GM10847 (cell line): ENCODE measurements around the gene STXBP6.

ENCODE experiments used
- POLR2A ChIP-seq: IDR thresholded peaks from 2 replicates; pipeline ENCODE4 v1.6.1; 2011; ENCODE audit not compliant: insufficient read length; ENCODE audit errors: extremely low read depth

Gene STXBP6

GRCh38 chr14:24964591-24964990, 85.4 kb downstream of the STXBP6 start:
- TF ChIP-seq POLR2A: no peak

DNA sequence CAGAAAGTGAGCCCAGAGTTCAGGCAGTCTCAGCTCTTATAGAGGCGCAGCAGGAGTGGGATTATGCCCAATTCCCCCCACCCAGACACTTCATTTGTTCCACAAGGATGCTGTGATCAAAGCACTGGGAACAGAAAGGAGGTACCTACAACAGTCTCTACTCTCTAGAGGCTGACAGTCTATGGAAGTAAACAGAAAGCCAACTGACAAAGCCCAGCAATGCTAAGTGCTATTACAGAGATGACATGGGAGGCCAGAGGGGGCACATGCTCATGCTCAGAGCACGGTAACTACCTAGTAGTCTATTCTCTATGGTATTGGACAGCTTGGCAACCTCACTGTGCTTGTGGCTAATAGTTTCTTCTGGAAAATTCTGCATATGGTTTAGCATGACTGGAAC, 85.9 kb downstream of the STXBP6 start:
- no peak for TF ChIP-seq POLR2A

- no peak for TF ChIP-seq POLR2A
Measured at GRCh38 chr14:24960816-24961215, 89.1 kb downstream of the STXBP6 start.

- TF ChIP-seq POLR2A: no peak
Measured at GRCh38 chr14:24959791-24960331, 90.1 kb downstream of the STXBP6 start.

DNA sequence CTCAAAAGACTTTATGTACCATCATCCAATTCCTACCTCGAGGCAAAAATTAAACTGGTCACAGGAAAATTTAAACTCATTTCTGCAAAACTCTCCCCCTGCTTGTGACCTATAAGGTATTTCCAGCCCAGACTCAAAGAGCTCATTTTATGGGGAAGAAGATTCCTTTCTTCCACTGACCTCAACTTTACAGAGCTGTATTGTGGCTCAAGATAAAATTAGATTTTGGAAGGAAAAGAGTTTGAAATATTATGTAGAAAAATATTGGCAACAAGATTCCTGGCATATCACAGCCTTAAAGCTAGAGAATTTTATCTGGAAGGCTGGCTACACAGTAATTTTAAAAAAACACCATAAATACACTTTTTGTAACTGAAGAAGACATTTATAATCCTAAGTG, 91.7 kb downstream of the STXBP6 start:
- TF ChIP-seq POLR2A: no peak

DNA sequence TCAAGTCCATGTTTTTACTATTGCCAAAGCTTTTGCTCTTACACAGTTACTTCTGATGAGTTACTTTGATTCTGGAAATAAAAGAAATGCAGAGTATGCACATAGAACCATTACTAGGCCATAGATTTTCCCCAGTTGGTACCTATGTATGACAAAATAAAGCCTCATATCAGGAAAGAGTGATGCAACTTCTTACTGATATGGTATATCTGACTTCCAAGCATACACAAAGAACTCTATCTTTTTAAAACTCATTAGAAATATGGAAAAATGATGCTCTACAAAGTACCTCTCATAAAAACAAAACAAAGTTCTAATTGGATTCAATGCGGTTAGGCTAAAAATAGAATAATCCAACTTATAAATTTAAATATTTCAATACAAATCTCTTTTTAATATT, 92.1 kb downstream of the STXBP6 start:
- TF ChIP-seq POLR2A: no peak

DNA sequence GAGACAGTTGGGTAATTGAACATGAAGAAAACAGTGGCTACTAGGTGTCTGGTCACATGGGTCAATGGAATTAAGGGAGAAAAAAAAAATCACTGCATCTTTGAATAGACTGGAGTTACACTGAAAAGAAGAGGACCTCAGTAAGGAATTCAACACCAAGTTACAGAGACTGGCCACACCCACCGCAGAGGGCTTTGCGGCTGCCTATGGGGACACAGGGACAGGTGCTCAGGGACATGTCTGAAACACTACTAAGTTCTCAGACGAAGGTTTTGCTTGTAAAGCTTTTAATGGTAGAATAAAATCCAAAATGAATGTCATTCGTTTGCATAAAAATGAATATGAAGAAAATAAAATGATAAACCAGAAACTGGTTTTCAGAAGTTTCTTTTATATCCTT, 93.8 kb downstream of the STXBP6 start:
- TF ChIP-seq POLR2A: no peak

DNA sequence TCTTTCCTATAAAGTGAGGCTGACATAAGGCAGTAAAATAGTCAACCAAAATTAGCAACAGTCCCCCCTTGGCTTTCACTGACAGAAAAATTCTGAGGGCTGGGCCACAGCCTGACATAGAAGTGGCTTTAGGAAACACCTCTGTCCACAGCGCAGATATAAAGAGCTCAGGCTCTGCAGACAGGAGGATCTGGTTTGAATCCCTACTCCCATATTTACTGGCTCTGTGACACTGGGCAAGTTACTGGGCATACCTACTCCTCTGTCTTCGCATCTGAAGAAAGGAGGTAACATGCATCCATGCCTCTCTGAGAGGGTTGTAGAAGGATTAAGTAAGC, 95.3 kb downstream of the STXBP6 start:
- no peak for TF ChIP-seq POLR2A

- no peak for TF ChIP-seq POLR2A
Measured at GRCh38 chr14:24954037-24954699, 95.8 kb downstream of the STXBP6 start.

- no peak for TF ChIP-seq POLR2A
Measured at GRCh38 chr14:24952851-24953666, 96.9 kb downstream of the STXBP6 start.

GRCh38 chr14:24948261-24948847, 101.6 kb downstream of the STXBP6 start:
- TF ChIP-seq POLR2A: no peak

- TF ChIP-seq POLR2A: no peak
Measured at GRCh38 chr14:24947131-24947530, 102.8 kb downstream of the STXBP6 start.

DNA sequence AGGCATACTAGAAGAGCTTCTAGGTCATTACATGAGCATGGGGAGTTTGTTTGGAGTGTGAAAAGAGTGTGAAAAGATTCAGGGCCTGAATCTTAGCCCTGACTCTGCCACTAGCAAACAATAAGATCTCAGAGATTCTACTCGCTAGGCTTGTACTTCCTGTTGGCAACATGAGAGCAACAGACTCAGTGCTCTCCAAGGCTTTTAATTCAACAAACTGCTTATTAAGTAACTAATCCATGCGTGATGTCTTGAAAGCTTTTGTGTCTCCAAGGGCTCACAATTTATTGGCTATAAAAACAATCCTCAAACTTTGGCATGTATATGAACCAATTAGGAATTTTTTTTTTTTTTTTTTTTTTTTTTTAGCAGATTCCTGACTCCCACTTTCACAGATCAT, 105.1 kb downstream of the STXBP6 start:
- TF ChIP-seq POLR2A: no peak

DNA sequence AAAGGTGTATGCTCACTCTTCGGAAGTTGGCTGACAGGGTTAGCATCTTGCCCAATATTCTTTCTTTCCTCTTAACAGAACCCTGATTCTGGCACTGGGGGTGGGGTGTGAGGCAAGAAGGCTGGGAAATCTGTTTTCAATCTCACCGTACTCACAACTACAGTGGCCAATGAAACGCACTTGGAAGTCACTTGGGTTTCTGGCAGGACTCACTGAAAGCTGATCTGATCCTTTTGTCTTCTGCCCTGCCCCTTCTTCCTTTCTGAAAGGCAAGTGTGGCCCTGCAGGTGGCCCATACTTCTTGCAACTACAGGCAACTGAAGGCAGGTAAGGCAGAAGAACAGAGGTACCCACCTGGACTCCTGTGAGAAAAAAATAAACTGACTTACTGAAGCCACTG, 106.9 kb downstream of the STXBP6 start:
- no peak for TF ChIP-seq POLR2A

DNA sequence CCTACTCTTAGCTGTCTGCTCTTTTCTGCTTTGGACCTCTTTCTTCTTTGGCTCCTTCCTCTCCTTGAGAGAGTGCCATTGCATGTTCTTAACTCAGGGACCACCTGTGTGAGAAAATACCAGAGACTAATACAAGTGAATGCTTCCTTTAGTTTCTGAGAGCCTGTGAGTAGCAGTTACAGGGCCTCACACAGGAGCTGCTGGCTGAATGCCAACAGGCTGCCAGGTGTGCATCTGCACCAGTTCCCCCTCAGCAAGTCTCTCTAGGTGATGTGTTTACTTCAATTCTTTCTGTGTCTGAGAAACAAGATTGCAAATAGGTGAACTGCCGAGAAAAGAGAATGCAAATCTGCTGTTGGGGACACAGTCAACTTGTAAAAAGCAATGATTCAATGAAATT, 108.2 kb downstream of the STXBP6 start:
- TF ChIP-seq POLR2A: no peak

DNA sequence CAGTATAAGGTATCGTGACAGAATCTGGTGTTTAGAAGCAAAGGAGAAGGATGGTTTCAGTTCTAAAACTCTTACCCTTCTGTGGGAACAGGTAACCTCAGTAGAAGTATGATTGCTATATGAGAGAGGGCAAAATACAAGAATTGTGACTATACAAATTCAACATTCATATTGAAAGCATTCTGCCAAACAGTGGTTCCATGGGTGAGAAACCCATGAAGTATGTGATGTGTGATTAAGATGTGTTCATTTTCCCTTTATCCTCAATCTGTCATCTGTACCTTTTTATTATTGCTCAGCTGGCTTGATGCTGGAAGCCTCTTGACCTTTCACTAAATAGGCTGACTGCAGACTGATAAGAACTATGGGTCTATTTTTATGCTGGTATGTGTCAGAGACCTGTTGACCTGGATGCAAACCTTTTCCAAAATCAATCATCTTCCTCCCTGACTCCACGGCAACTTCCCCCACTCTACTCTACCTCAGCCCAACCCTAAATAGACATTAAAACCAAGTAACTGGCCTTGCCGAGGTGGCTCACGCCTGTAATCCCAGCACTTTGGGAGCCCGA, 109.6 kb downstream of the STXBP6 start:
- no peak for TF ChIP-seq POLR2A
